Measurements from ENCODE around the gene NOP56. TPM values are rescaled to one million over a fixed set of nuclear protein-coding genes. Genes with fewer than 3 reads are reported as not detected.

Gene NOP56
- total and polyA plus RNA-seq, 2 donors: 75.1 to 79.9 TPM

DNA sequence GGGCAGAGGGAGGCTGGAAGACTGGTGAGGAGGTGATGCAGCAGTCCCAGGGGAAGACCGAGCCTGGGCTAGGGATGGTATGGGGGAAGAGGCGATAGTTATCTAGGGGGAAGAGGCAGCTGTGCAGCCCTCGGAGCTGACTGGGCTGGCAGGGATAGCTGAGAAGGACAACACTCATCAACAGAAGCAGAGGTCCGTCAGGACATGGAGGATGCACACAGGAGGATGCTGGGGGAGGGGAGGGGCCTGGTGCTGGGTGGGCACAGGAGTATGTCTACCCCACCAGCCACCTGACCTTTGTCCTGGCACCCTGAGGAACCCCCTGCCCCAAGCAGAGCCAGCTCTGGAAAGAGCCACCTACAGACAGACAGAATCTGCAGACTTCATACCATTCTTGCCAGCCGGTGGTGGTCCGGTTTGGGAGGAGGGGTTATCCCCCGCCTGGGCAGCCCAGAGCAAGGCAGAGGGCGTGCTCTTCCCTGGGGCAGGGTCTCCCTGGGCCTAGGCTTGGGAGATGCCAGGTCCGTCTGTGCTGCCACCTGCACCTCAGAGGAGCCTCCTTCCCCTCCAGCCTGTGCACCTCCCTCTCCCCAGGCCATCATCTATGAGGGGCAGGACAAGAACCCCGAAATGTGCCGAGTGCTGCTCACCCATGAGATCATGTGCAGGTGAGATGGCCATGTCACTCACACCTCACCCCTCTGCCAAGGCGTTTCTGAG, 55.1 kb downstream of the NOP56 start:
- H3K27ac ChIP-seq (ENCODE audit: low read depth): no peak overlapping the region
- H3K4me1 ChIP-seq (ENCODE audit: insufficient read depth): no peaks in the 10 kb centered on the region
- no peak for DNase-seq (ENCODE audit: extremely low spot score)
- whole genome bisulfite sequencing: 80% methylated on average over 12 of the region's 12 CpGs
- H3K4me3 ChIP-seq (ENCODE audit: low read depth, low read length): no peak overlapping the region
- no peaks in the 10 kb centered on the region for H3K36me3 ChIP-seq (ENCODE audit: insufficient read depth)

Small RNAs within 50 kb of the gene (small RNA-seq; reads per million reads assigned to genes)
- gene SNORA51 (not detected), gene SNORD110 (not detected), gene SNORD56 (not detected), gene SNORD57 (not detected), gene SNORD86 (not detected)

Other genes with a start within 250 kb of the NOP56 start
- gene SNRPB, start 181.8 kb upstream of the NOP56 start, total RNA-seq: 52.0 TPM
- 175 TPM for gene SNRPB, start 181.8 kb upstream of the NOP56 start, polyA plus RNA-seq
- gene ZNF343, start 143.7 kb upstream of the NOP56 start, total RNA-seq: 15.4 TPM
- gene ZNF343, start 143.7 kb upstream of the NOP56 start, polyA plus RNA-seq: 9.3 TPM
- 0.16 TPM for gene TMC2, start 116.1 kb upstream of the NOP56 start, total RNA-seq
- 0.34 TPM for gene TMC2, start 116.1 kb upstream of the NOP56 start, polyA plus RNA-seq
- gene IDH3B, start 11.6 kb downstream of the NOP56 start, total RNA-seq: 44.5 TPM
- gene IDH3B, start 11.6 kb downstream of the NOP56 start, polyA plus RNA-seq: 102 TPM
- gene EBF4, start 40.1 kb downstream of the NOP56 start, total RNA-seq: 9.3 TPM
- 28.9 TPM for gene EBF4, start 40.1 kb downstream of the NOP56 start, polyA plus RNA-seq
- 46.9 TPM for gene CPXM1, start 148.0 kb downstream of the NOP56 start, total RNA-seq
- 19.4 TPM for gene CPXM1, start 148.0 kb downstream of the NOP56 start, polyA plus RNA-seq
- gene C20orf141, start 162.4 kb downstream of the NOP56 start, total RNA-seq: not detected
- gene C20orf141, start 162.4 kb downstream of the NOP56 start, polyA plus RNA-seq: not detected
- not detected for gene TMEM239, start 163.7 kb downstream of the NOP56 start, total RNA-seq
- gene TMEM239, start 163.7 kb downstream of the NOP56 start, polyA plus RNA-seq: not detected
- gene PCED1A, start 188.0 kb downstream of the NOP56 start, total RNA-seq: 16.6 TPM
- gene PCED1A, start 188.0 kb downstream of the NOP56 start, polyA plus RNA-seq: 29.8 TPM
- gene VPS16, start 188.1 kb downstream of the NOP56 start, total RNA-seq: 22.2 TPM
- gene VPS16, start 188.1 kb downstream of the NOP56 start, polyA plus RNA-seq: 33.2 TPM
- gene PTPRA, start 220.8 kb downstream of the NOP56 start, total RNA-seq: 139 TPM
- gene PTPRA, start 220.8 kb downstream of the NOP56 start, polyA plus RNA-seq: 52.6 TPM